ENCODE measurements around the gene SSTR4. TPM values are rescaled to one million over a fixed set of nuclear protein-coding genes. Genes with fewer than 3 reads are reported as not detected.

Gene SSTR4
- total RNA-seq, 1 experiment from 2014 or later = not detected

GRCh38 chr20:23050847-23051627, 15.9 kb downstream of the SSTR4 start (continued):
- TF ChIP-seq MAX (CRISPR knock-in tag; IDR thresholded peaks at IDR 0.05) = peak; percentile 25; the same call in 1 of the 2 replicates
- TF ChIP-seq, protein P1, sequence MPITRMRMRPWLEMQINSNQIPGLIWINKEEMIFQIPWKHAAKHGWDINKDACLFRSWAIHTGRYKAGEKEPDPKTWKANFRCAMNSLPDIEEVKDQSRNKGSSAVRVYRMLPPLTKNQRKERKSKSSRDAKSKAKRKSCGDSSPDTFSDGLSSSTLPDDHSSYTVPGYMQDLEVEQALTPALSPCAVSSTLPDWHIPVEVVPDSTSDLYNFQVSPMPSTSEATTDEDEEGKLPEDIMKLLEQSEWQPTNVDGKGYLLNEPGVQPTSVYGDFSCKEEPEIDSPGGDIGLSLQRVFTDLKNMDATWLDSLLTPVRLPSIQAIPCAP (CRISPR knock-in tag; IDR thresholded peaks at IDR 0.05) = no peak

GRCh38 chr20:23052904-23053303, 17.8 kb downstream of the SSTR4 start:
- ChIA-PET CTCF (interaction anchor here (2.2 kb wide), 1 partner anchor 9 kb away, joined by 9 read pairs; no protein-coding TSS in a partner anchor), POLR2A (no interaction called here)
- Mint-ChIP-seq H3K4me1 (peaks cover 14% of the 10 kb centered on the region), H3K36me3 (peaks cover 5% of the 10 kb centered on the region; the same call in 1 of the 2 replicates), H3K27ac (no peak overlapping the region), H3K9me3 (peaks cover 12% of the 10 kb centered on the region), H3K4me3 (no peak overlapping the region), H3K27me3 (ENCODE audit: low read depth) (peaks cover 56% of the 10 kb centered on the region)
- ATAC-seq (no peak), DNase-seq (ENCODE audit: low spot score) (no peak)
- no peak for TF ChIP-seq RORB (CRISPR knock-in tag; IDR thresholded peaks at IDR 0.05)
- TF ChIP-seq NFYB (CRISPR knock-in tag; conservative IDR thresholded peaks at IDR 0.05; ENCODE audit: low read depth) = no peak
- no peak for TF ChIP-seq CREB1 (CRISPR knock-in tag; IDR thresholded peaks at IDR 0.05)
- TF ChIP-seq NR3C1 (CRISPR knock-in tag; conservative IDR thresholded peaks at IDR 0.05; ENCODE audit: low read depth) = no peak
- TF ChIP-seq, protein P2, sequence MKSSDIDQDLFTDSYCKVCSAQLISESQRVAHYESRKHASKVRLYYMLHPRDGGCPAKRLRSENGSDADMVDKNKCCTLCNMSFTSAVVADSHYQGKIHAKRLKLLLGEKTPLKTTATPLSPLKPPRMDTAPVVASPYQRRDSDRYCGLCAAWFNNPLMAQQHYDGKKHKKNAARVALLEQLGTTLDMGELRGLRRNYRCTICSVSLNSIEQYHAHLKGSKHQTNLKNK (CRISPR knock-in tag; IDR thresholded peaks at IDR 0.05) = no peak
- no peak for TF ChIP-seq KAT7 (CRISPR knock-in tag; IDR thresholded peaks at IDR 0.05; ENCODE audit: borderline replicate concordance)
- TF ChIP-seq OVOL2 (CRISPR knock-in tag; IDR thresholded peaks at IDR 0.05; ENCODE audit: borderline replicate concordance) = no peak
- TF ChIP-seq, protein P3, sequence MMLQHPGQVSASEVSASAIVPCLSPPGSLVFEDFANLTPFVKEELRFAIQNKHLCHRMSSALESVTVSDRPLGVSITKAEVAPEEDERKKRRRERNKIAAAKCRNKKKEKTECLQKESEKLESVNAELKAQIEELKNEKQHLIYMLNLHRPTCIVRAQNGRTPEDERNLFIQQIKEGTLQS (CRISPR knock-in tag; conservative IDR thresholded peaks at IDR 0.05) = no peak
- TF ChIP-seq TP53 (CRISPR knock-in tag; IDR thresholded peaks at IDR 0.05) = no peak
- TF ChIP-seq, protein P4, sequence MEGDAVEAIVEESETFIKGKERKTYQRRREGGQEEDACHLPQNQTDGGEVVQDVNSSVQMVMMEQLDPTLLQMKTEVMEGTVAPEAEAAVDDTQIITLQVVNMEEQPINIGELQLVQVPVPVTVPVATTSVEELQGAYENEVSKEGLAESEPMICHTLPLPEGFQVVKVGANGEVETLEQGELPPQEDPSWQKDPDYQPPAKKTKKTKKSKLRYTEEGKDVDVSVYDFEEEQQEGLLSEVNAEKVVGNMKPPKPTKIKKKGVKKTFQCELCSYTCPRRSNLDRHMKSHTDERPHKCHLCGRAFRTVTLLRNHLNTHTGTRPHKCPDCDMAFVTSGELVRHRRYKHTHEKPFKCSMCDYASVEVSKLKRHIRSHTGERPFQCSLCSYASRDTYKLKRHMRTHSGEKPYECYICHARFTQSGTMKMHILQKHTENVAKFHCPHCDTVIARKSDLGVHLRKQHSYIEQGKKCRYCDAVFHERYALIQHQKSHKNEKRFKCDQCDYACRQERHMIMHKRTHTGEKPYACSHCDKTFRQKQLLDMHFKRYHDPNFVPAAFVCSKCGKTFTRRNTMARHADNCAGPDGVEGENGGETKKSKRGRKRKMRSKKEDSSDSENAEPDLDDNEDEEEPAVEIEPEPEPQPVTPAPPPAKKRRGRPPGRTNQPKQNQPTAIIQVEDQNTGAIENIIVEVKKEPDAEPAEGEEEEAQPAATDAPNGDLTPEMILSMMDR (IDR thresholded peaks at IDR 0.05) = no peak
- no peak for TF ChIP-seq ZBTB21 (CRISPR knock-in tag; IDR thresholded peaks at IDR 0.05; ENCODE audit: borderline replicate concordance)
- TF ChIP-seq ZNF423 (CRISPR knock-in tag; IDR thresholded peaks at IDR 0.05) = no peak

GRCh38 chr20:23058240-23058639, 23.1 kb downstream of the SSTR4 start:
- ChIA-PET POLR2A (no interaction called here), CTCF (interaction anchor here (1.6 kb wide), 1 partner anchor 143 kb away, joined by 6 read pairs; no protein-coding TSS in a partner anchor)
- ATAC-seq = no peak
- no peak overlapping the region for H3K27ac Mint-ChIP-seq
- H3K9me3 Mint-ChIP-seq = peaks cover 12% of the 10 kb centered on the region
- peaks cover 5% of the 10 kb centered on the region; the same call in 1 of the 2 replicates for H3K36me3 Mint-ChIP-seq
- H3K4me3 Mint-ChIP-seq = no peak overlapping the region
- H3K4me1 Mint-ChIP-seq = peaks cover 24% of the 10 kb centered on the region
- H3K27me3 Mint-ChIP-seq (ENCODE audit: low read depth) = peaks cover 4% of the 10 kb centered on the region
- TF ChIP-seq, protein P5, sequence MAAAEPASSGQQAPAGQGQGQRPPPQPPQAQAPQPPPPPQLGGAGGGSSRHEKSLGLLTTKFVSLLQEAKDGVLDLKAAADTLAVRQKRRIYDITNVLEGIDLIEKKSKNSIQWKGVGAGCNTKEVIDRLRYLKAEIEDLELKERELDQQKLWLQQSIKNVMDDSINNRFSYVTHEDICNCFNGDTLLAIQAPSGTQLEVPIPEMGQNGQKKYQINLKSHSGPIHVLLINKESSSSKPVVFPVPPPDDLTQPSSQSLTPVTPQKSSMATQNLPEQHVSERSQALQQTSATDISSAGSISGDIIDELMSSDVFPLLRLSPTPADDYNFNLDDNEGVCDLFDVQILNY (CRISPR knock-in tag; IDR thresholded peaks at IDR 0.05) = no peak
- TF ChIP-seq NFE2L1 (CRISPR knock-in tag; IDR thresholded peaks at IDR 0.05) (no peak), ATF1 (CRISPR knock-in tag; IDR thresholded peaks at IDR 0.05) (no peak), NR1H2 (CRISPR knock-in tag; IDR thresholded peaks at IDR 0.05) (no peak), ZNF263 (CRISPR knock-in tag; IDR thresholded peaks at IDR 0.05; ENCODE audit: low read depth) (no peak), GABPB1 (CRISPR knock-in tag; IDR thresholded peaks at IDR 0.05) (no peak), ZNF423 (CRISPR knock-in tag; IDR thresholded peaks at IDR 0.05) (no peak), SP1 (CRISPR knock-in tag; conservative IDR thresholded peaks at IDR 0.05) (no peak)
- no peak for DNase-seq (ENCODE audit: low spot score)

All from WTC11 (cell line).